Muscle layer of colon (tissue), 2 donors: ENCODE measurements around the gene LRRC59.
A peak's percentile ranks its signal among the peaks of the same experiment; 100 is the strongest.

Experiments
- H3K27ac ChIP-seq: one replicate; pipeline ENCODE4 v1.7.0; 2013; ENCODE audit warnings: low read depth, mild to moderate bottlenecking, low read length, moderate library complexity
- H3K27me3 ChIP-seq, 2 donors: one replicate each; pipeline ENCODE4 v1.7.0; 2013; ENCODE audit warnings: low read length in 2 of 2, mild to moderate bottlenecking in 2 of 2; ENCODE audit not compliant: insufficient read depth in 2 of 2, control insufficient read depth in 1 of 2
- H3K36me3 ChIP-seq: one replicate; pipeline ENCODE4 v1.7.0; 2013; ENCODE audit warnings: mild to moderate bottlenecking, low read length; ENCODE audit not compliant: insufficient read depth
- H3K4me1 ChIP-seq: one replicate; pipeline ENCODE4 v1.7.0; 2013; ENCODE audit warnings: mild to moderate bottlenecking, low read length; ENCODE audit not compliant: insufficient read depth
- H3K4me3 ChIP-seq, 2 donors: one replicate each; pipeline ENCODE4 v1.7.0; 2013; ENCODE audit warnings: low read length in 2 of 2, low read depth in 1 of 2, mild to moderate bottlenecking in 1 of 2, moderate library complexity in 1 of 2
- H3K9ac ChIP-seq: one replicate; pipeline ENCODE4 v1.7.0; 2013; ENCODE audit warnings: low read length
- H3K9me3 ChIP-seq: one replicate; pipeline ENCODE4 v1.7.0; 2013; ENCODE audit warnings: mild to moderate bottlenecking, low read length
- donor health status: abdominal sarcoma.
- donor health status: Adenocarcinoma of cecum.

Gene LRRC59

GRCh38 chr17:50396261-50397110 lies 837 bp downstream of the LRRC59 start:
- peaks cover 19% of the 10 kb centered on the region for H3K4me1 ChIP-seq
- no peaks in the 10 kb centered on the region for H3K9me3 ChIP-seq
- H3K27ac ChIP-seq = peak overlapping the region; percentile 54
- peak overlapping the region; percentile 77 to 97 for H3K4me3 ChIP-seq
- peaks cover 33% of the 10 kb centered on the region for H3K36me3 ChIP-seq
- H3K9ac ChIP-seq = peak overlapping the region; percentile 90
- no peaks in the 10 kb centered on the region for H3K27me3 ChIP-seq

- no peak overlapping the region for H3K9ac ChIP-seq
- no peaks in the 10 kb centered on the region for H3K9me3 ChIP-seq
- H3K36me3 ChIP-seq = peaks cover 44% of the 10 kb centered on the region
- no peak overlapping the region for H3K4me3 ChIP-seq
- no peak overlapping the region for H3K27ac ChIP-seq
- H3K4me1 ChIP-seq = peaks cover 19% of the 10 kb centered on the region
- no peaks in the 10 kb centered on the region for H3K27me3 ChIP-seq
Observed at GRCh38 chr17:50394711-50395110, 2.6 kb downstream of the LRRC59 start.

DNA sequence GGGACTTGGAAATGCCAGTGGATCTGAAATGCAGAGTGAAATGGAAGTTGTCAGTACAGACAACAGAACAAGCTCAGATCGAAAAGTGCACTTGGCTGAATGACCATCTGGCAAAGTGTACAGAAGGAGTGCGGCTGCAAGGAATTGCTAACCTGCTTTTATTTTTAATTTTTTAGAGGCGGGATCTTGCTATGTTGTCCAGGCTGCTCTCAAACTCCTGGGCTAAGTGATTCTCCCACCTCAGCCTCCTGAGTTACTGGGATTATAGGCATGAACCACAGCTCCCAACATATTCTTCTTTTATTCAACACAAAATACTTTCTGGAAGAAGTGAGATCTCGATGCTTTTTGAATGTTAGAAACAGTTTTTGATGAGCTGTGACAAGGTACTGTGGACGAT lies 3.6 kb downstream of the LRRC59 start:
- Histone ChIP-seq H3K27me3 (no peaks in the 10 kb centered on the region), H3K4me1 (peaks cover 19% of the 10 kb centered on the region), H3K4me3 (no peak overlapping the region), H3K27ac (no peak overlapping the region), H3K36me3 (peaks cover 53% of the 10 kb centered on the region), H3K9ac (no peak overlapping the region), H3K9me3 (no peaks in the 10 kb centered on the region)

DNA sequence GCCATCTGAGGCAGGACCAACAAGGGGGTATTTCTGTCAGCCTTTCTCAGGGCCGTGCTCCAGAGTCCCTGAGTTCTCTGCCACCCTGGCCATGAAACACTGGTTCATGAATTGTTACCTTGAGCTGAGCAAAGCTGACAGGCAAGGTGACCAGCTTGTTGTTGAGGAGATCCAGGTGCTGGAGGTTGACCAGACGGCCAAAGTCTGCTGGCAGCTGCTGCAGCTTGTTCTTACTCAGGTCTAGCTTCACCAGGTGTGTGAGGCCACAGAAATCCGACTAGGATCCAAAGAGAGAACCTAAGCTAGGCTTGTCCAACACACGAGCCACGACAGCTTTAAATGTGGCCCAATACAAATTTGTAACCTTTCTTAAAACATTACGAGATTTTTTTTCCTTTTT lies 4.7 kb downstream of the LRRC59 start:
- H3K27ac ChIP-seq = no peak overlapping the region
- H3K36me3 ChIP-seq = peaks cover 64% of the 10 kb centered on the region
- no peaks in the 10 kb centered on the region for H3K27me3 ChIP-seq
- no peaks in the 10 kb centered on the region for H3K9me3 ChIP-seq
- H3K4me1 ChIP-seq = peaks cover 15% of the 10 kb centered on the region
- H3K4me3 ChIP-seq = no peak overlapping the region
- no peak overlapping the region for H3K9ac ChIP-seq

- Histone ChIP-seq H3K27ac (no peak overlapping the region), H3K27me3 (no peaks in the 10 kb centered on the region), H3K4me1 (no peaks in the 10 kb centered on the region), H3K4me3 (no peak overlapping the region), H3K9ac (no peak overlapping the region), H3K36me3 (peaks cover 92% of the 10 kb centered on the region), H3K9me3 (no peaks in the 10 kb centered on the region)
Observed at GRCh38 chr17:50389534-50389933, 7.8 kb downstream of the LRRC59 start.

GRCh38 chr17:50388728-50389127 lies 8.6 kb downstream of the LRRC59 start:
- no peaks in the 10 kb centered on the region for H3K9me3 ChIP-seq
- no peaks in the 10 kb centered on the region for H3K27me3 ChIP-seq
- peaks cover 92% of the 10 kb centered on the region for H3K36me3 ChIP-seq
- no peaks in the 10 kb centered on the region for H3K4me1 ChIP-seq
- H3K4me3 ChIP-seq = no peak overlapping the region
- H3K9ac ChIP-seq = no peak overlapping the region
- H3K27ac ChIP-seq = no peak overlapping the region

- Histone ChIP-seq H3K9me3 (no peaks in the 10 kb centered on the region), H3K4me1 (no peaks in the 10 kb centered on the region), H3K27me3 (no peaks in the 10 kb centered on the region), H3K27ac (no peak overlapping the region), H3K4me3 (no peak overlapping the region), H3K36me3 (peaks cover 92% of the 10 kb centered on the region), H3K9ac (no peak overlapping the region)
Observed at GRCh38 chr17:50386510-50386909, 10.8 kb downstream of the LRRC59 start.

- Histone ChIP-seq H3K4me3 (no peak overlapping the region), H3K9ac (no peak overlapping the region), H3K4me1 (no peaks in the 10 kb centered on the region), H3K27ac (no peak overlapping the region), H3K9me3 (no peaks in the 10 kb centered on the region), H3K36me3 (peaks cover 71% of the 10 kb centered on the region), H3K27me3 (no peaks in the 10 kb centered on the region)
Observed at GRCh38 chr17:50382931-50383330, 14.4 kb downstream of the LRRC59 start.

GRCh38 chr17:50381920-50382319 lies 15.4 kb downstream of the LRRC59 start:
- no peaks in the 10 kb centered on the region for H3K27me3 ChIP-seq
- H3K4me3 ChIP-seq = no peak overlapping the region
- H3K36me3 ChIP-seq = peaks cover 61% of the 10 kb centered on the region
- H3K9ac ChIP-seq = no peak overlapping the region
- H3K9me3 ChIP-seq = no peaks in the 10 kb centered on the region
- H3K27ac ChIP-seq = no peak overlapping the region
- no peaks in the 10 kb centered on the region for H3K4me1 ChIP-seq

DNA sequence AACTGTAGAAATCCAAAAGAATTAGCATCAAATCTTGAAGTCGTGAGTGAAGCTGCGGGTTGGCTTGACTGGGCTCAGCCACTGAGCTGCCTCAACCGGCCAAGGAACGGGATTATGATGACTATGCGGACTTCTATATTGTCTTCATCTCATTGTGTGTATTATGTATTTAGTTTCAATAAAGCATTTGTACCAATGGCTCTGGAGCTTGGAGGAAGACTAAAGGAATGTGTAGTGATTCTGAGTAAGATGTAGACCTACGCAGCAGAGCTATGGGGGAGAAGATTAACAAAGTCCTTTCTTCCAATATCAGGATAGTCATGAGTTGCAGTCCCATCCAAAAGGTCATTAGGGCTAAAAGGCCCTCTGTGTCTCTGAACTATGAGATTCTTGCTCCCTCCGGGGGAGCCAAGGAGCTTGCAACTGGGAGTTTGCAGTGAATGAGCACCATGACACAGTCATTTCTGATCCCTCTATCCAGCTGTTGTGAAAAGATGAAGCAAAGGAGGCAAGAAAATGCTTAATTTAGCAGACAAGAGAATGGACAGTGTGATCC lies 16.0 kb downstream of the LRRC59 start:
- Histone ChIP-seq H3K36me3 (peaks cover 55% of the 10 kb centered on the region), H3K9me3 (no peaks in the 10 kb centered on the region)

GRCh38 chr17:50380369-50381259 lies 16.7 kb downstream of the LRRC59 start:
- H3K9me3 ChIP-seq = no peaks in the 10 kb centered on the region
- H3K9ac ChIP-seq = no peak overlapping the region
- H3K4me1 ChIP-seq = no peaks in the 10 kb centered on the region
- H3K4me3 ChIP-seq = no peak overlapping the region
- no peak overlapping the region for H3K27ac ChIP-seq
- H3K36me3 ChIP-seq = peaks cover 48% of the 10 kb centered on the region
- H3K27me3 ChIP-seq = no peaks in the 10 kb centered on the region

More for the DNA sequence above, 16.0 kb downstream of the LRRC59 start:
- Histone ChIP-seq H3K27me3 (no peaks in the 10 kb centered on the region), H3K27ac (no peak overlapping the region), H3K4me1 (no peaks in the 10 kb centered on the region), H3K9ac (no peak overlapping the region), H3K4me3 (no peak overlapping the region)
